A673 (cell line): ENCODE data around the gene POU2F3. TPM values are rescaled to one million over a fixed set of nuclear protein-coding genes. Genes with fewer than 3 reads are reported as not detected.
A peak's percentile ranks its signal among the peaks of the same experiment; 100 is the strongest.
"Not testable (repeated sequence)": the region's sequence is repeated elsewhere in the genome, so short reads cannot be mapped to it uniquely, and the experiment has no call there.

ENCODE experiments used
- BruUV-seq: library from RNA; stranded (reverse); fragments of 400-500 nt; replicated peaks from 2 replicates; lab custom pipeline; 2021; lab: Mats Ljungman, UMichigan
- CTCF ChIA-PET: fragments of 300-600 bp; sonication (Branson Sonifier 250); formaldehyde crosslinking; loops from one replicate; lab custom pipeline; 2022; ENCODE audit warnings: antibody characterized with exemption; lab: Charles Lee
- POLR2A ChIA-PET: fragments of 300-600 bp; sonication (Branson Sonifier 250); formaldehyde crosslinking; loops from one replicate; lab custom pipeline; 2022; ENCODE audit warnings: antibody characterized with exemption; ENCODE audit not compliant: low non-redundant PET; lab: Charles Lee
- DNase-seq: peaks from one replicate; pipeline ENCODE4 v3.0.0-alpha.2; 2015; ENCODE audit warnings: low spot score
- H3K27ac ChIP-seq: fragments of 200-600 bp; sonication (generic); 2 replicates; pipeline ENCODE4 v1.5.1; 2016; ENCODE audit warnings: mixed run types, low read depth, mild to moderate bottlenecking, mixed read lengths, antibody characterized with exemption, low read length; ENCODE audit not compliant: poor library complexity, severe bottlenecking
- H3K27me3 ChIP-seq: fragments of 200-600 bp; sonication (generic); replicated peaks from 2 replicates; pipeline ENCODE4 v1.6.1; 2017; ENCODE audit warnings: mixed run types, low read depth, mild to moderate bottlenecking, mixed read lengths, antibody characterized with exemption, low read length; ENCODE audit not compliant: insufficient read depth, poor library complexity
- H3K36me3 ChIP-seq: fragments of 200-600 bp; sonication (generic); 2 replicates; pipeline ENCODE4 v1.6.1; 2016; ENCODE audit warnings: mixed run types, mild to moderate bottlenecking, mixed read lengths, antibody characterized with exemption, low read length; ENCODE audit not compliant: insufficient read depth, poor library complexity, severe bottlenecking
- H3K4me1 ChIP-seq: fragments of 200-600 bp; sonication (generic); 2 replicates; pipeline ENCODE4 v1.6.1; 2017; ENCODE audit warnings: mixed run types, mild to moderate bottlenecking, mixed read lengths, antibody characterized with exemption, low read length; ENCODE audit not compliant: insufficient read depth, poor library complexity, severe bottlenecking
- H3K4me3 ChIP-seq: fragments of 200-600 bp; sonication (generic); 2 replicates; pipeline ENCODE4 v1.5.1; 2016; ENCODE audit warnings: low read depth, mixed run types, mild to moderate bottlenecking, mixed read lengths, low read length; ENCODE audit not compliant: poor library complexity, severe bottlenecking
- H3K9me3 ChIP-seq: fragments of 200-600 bp; sonication (generic); 2 replicates; pipeline ENCODE4 v1.6.1; 2016; ENCODE audit warnings: mixed run types, low read depth, mild to moderate bottlenecking, mixed read lengths, antibody characterized with exemption, low read length; ENCODE audit not compliant: poor library complexity, severe bottlenecking
- CTCF ChIP-seq: fragments of 300-800, 200-600 bp; sonication (generic); conservative IDR thresholded peaks from 2 replicates; pipeline ENCODE4 v1.5.1; 2017; ENCODE audit warnings: low read depth, mild to moderate bottlenecking, antibody characterized with exemption, low read length, moderate library complexity, mixed read lengths
- EZH2 ChIP-seq: fragments of 200-600 bp; sonication (generic); IDR thresholded peaks from 2 replicates; pipeline ENCODE4 v1.6.1; 2017; ENCODE audit warnings: borderline replicate concordance, low read depth, mild to moderate bottlenecking, mixed read lengths, antibody characterized with exemption, low read length; ENCODE audit not compliant: poor library complexity, severe bottlenecking
- intact Hi-C: fragments of 100-400 bp; cut with micrococcal nuclease; formaldehyde crosslinking; loops from one replicate; pipeline ENCODE4 v1.10.0; 2022; ENCODE audit not compliant: unreplicated experiment
- total RNA-seq: library from RNA; stranded (reverse); gene quantifications from 2 replicates; pipeline ENCODE4 v1.2.3, GENCODE V29; 2021

Gene POU2F3
- total RNA-seq, 1 experiment from 2014 or later = not detected

DNA sequence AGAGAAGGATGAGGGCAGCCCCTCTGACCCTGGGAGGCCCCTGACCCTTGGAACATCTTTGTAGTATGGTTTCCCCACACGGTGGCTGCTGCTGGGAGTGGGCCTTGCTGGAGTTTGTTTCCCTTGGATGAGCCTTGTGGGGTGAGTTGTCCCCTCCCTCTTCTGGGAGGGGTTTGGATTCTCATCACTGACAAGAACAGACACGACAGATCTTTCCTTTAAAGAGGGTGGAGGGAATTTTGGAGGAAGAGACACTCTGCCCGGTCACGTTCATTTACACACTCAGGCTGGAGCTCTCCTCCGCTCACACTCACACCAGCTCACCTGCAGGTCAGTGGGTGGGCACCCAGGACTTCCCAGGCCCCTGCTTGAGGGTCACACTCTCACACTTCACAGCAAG lies 31.7 kb downstream of the POU2F3 start:
- no peak for TF ChIP-seq CTCF
- TF ChIP-seq EZH2 = no peak
- POLR2A ChIA-PET = no interaction called here
- no peaks in the 10 kb centered on the region for H3K36me3 ChIP-seq
- intact Hi-C loops = no loop called here
- H3K4me1 ChIP-seq = no peaks in the 10 kb centered on the region
- BruUV-seq = no TSS peak
- H3K4me3 ChIP-seq = no peak overlapping the region
- CTCF ChIA-PET = no interaction called here
- peaks cover 9% of the 10 kb centered on the region for H3K27me3 ChIP-seq
- DNase-seq = no peak
- no peaks in the 10 kb centered on the region for H3K9me3 ChIP-seq
- no peak overlapping the region for H3K27ac ChIP-seq

DNA sequence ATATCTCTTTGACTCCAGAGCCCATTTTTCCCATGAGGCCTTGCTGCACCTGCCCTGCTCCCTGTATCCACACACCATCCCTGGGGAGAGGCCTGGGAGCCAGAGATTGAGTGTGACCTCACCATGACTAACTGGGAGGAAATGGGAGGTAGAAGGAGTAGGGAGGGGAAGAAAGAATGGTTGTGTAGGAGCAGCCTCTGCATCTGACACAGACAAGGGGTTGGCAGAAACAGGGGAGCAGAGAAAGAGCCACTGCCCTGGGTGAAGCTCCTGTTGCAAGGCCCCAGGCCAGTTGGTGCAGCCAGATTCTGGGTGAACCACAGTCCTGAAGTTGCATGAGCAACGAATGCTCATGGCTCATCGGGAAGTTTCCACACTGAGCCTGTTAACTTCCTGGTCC lies 32.4 kb downstream of the POU2F3 start:
- peak; percentile 36 for DNase-seq
- Histone ChIP-seq H3K27ac (no peak overlapping the region), H3K4me3 (no peak overlapping the region), H3K27me3 (peaks cover 8% of the 10 kb centered on the region), H3K4me1 (no peaks in the 10 kb centered on the region), H3K9me3 (no peaks in the 10 kb centered on the region), H3K36me3 (no peaks in the 10 kb centered on the region)
- ChIA-PET POLR2A (no interaction called here), CTCF (no interaction called here)
- TF ChIP-seq EZH2 = no peak
- TF ChIP-seq CTCF = no peak
- no TSS peak for BruUV-seq
- intact Hi-C loops = no loop called here

- no peak overlapping the region for H3K27ac ChIP-seq
- BruUV-seq = no TSS peak
Measured at GRCh38 chr11:120273432-120273831, 33.5 kb downstream of the POU2F3 start.

GRCh38 chr11:120273956-120274355 lies 34.0 kb downstream of the POU2F3 start:
- H3K4me3 ChIP-seq, H3K27me3 ChIP-seq, H3K9me3 ChIP-seq, DNase-seq, H3K27ac ChIP-seq, H3K36me3 ChIP-seq, H3K4me1 ChIP-seq, intact Hi-C loops, POLR2A ChIA-PET, CTCF ChIA-PET, BruUV-seq: not testable (repeated sequence)

More at GRCh38 chr11:120273432-120273831, 33.5 kb downstream of the POU2F3 start:
- POLR2A ChIA-PET = no interaction called here
- intact Hi-C loops = no loop called here
- Histone ChIP-seq H3K36me3 (no peaks in the 10 kb centered on the region), H3K27me3 (peaks cover 8% of the 10 kb centered on the region), H3K4me3 (no peak overlapping the region), H3K9me3 (no peaks in the 10 kb centered on the region), H3K4me1 (no peaks in the 10 kb centered on the region)
- TF ChIP-seq EZH2 = no peak
- no peak for TF ChIP-seq CTCF
- no peak for DNase-seq
- CTCF ChIA-PET = no interaction called here
